ENCODE data around the gene NOVA2.

NOVA2 gene

GRCh38 chr19:45924891-45925447 lies 48.7 kb downstream of the NOVA2 start:
- no peak for DNase-seq (ENCODE audit: low read depth)

GRCh38 chr19:45922281-45922680 lies 51.4 kb downstream of the NOVA2 start:
- DNase-seq (ENCODE audit: low read depth) = no peak

- no peak for DNase-seq (ENCODE audit: low read depth)
Observed at GRCh38 chr19:45920458-45920857, 53.2 kb downstream of the NOVA2 start.

- DNase-seq (ENCODE audit: low read depth) = no peak
Observed at GRCh38 chr19:45919678-45920077, 54.0 kb downstream of the NOVA2 start.

GRCh38 chr19:45918721-45919120 lies 54.9 kb downstream of the NOVA2 start:
- DNase-seq (ENCODE audit: low read depth) = no peak

GRCh38 chr19:45917421-45918091 lies 56.1 kb downstream of the NOVA2 start:
- DNase-seq (ENCODE audit: low read depth) = no peak

- no peak for DNase-seq (ENCODE audit: low read depth)
Observed at GRCh38 chr19:45913874-45914830, 59.5 kb downstream of the NOVA2 start, which contains the start of gene NANOS2. TSS of gene NANOS2 (minus strand) at chr19:45914778. CDS start at chr19:45914693, 85 bp downstream.

- DNase-seq (ENCODE audit: low read depth) = no peak
Observed at GRCh38 chr19:45911291-45911690, 62.4 kb downstream of the NOVA2 start.

- DNase-seq (ENCODE audit: low read depth) = no peak
Observed at GRCh38 chr19:45908956-45909355, 64.7 kb downstream of the NOVA2 start.

- DNase-seq (ENCODE audit: low read depth) = no peak
Observed at GRCh38 chr19:45906221-45906620, 67.4 kb downstream of the NOVA2 start.

- no peak for DNase-seq (ENCODE audit: low read depth)
Observed at GRCh38 chr19:45905011-45905410, 68.7 kb downstream of the NOVA2 start.

- DNase-seq (ENCODE audit: low read depth) = peak; percentile 99
Observed at GRCh38 chr19:45902651-45903625, 70.7 kb downstream of the NOVA2 start.

- DNase-seq (ENCODE audit: low read depth) = no peak
Observed at GRCh38 chr19:45901912-45902650, 71.6 kb downstream of the NOVA2 start, which contains the start of gene MYPOP. TSS of gene MYPOP (minus strand) at chr19:45902613. CDS start at chr19:45901773, 840 bp downstream.

GRCh38 chr19:45901432-45901911 lies 72.2 kb downstream of the NOVA2 start:
- DNase-seq (ENCODE audit: low read depth) = no peak

- DNase-seq (ENCODE audit: low read depth) = no peak
Observed at GRCh38 chr19:45900738-45901431, 72.8 kb downstream of the NOVA2 start.

GRCh38 chr19:45899919-45900589 lies 73.6 kb downstream of the NOVA2 start:
- DNase-seq (ENCODE audit: low read depth) = no peak

GRCh38 chr19:45899253-45899652 lies 74.4 kb downstream of the NOVA2 start:
- DNase-seq (ENCODE audit: low read depth) = no peak

GRCh38 chr19:45897261-45897812 lies 76.3 kb downstream of the NOVA2 start:
- DNase-seq (ENCODE audit: low read depth) = no peak
